GM10248 (cell line): ENCODE results near the gene TFB1M.
A peak's percentile ranks its signal among the peaks of the same experiment; 100 is the strongest.
"Not testable (repeated sequence)": the region's sequence is repeated elsewhere in the genome, so short reads cannot be mapped to it uniquely, and the experiment has no call there.

Source experiments
- CTCF ChIA-PET: fragments of 300-600 bp; sonication (Branson Sonifier 250); formaldehyde crosslinking; extraction: SDS; loops from one replicate; lab custom pipeline; 2021; ENCODE audit warnings: antibody characterized with exemption; lab: Yijun Ruan, JAX
- POLR2A ChIA-PET: fragments of 350-650 bp; sonication (Branson Sonifier 250); formaldehyde crosslinking; extraction: SDS; loops from one replicate; lab custom pipeline; 2020; ENCODE audit warnings: antibody characterized with exemption; lab: Yijun Ruan, JAX
- DNase-seq: peaks from one replicate; pipeline ENCODE4 v3.0.0; 2012; ENCODE audit errors: extremely low spot score
- TF ChIP-seq, protein P1 (sequence below): IDR thresholded peaks from 2 replicates; pipeline ENCODE4 v1.5.1; 2012; ENCODE audit warnings: mild to moderate bottlenecking, low read depth; ENCODE audit errors: extremely low read depth, missing control alignments, control extremely low read depth

Gene TFB1M

DNA sequence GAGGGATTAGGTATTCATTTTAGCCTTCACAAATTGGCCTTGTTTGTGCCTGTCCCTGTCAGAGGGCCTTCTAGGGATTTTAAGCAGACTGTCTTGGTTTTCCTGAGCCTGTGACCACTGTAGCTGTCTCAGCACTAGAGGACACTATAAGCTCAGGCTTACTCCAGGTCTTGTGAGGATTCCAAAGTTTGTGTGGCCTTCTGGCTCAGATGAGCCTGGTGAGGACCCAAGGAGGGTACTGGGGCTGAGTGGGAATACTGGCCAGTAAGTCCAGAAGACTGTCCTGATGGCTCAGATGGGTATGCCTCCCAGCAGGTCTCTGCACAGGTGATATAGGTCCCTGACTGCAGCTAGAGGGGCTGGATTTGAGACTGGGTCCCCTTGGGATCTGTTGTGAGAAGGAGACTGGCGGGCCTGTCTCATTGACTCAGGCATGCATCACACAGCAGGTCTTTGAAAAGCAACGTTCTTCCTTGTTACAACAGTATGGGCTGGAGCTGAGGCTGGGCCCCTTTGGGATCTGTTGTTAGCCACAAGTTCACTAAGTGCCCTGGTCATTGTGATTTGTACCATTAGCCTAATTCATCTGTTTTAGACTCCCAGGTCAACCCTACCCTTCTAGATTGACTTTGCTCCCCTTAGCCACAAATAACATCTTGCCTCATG lies 26.3 kb upstream of the TFB1M start:
- CTCF ChIA-PET, result interaction anchor here (0.8 to 2.1 kb wide), 8 partner anchors 9 to 163 kb away, joined by 3 to 9 read pairs (median 4); no protein-coding TSS in a partner anchor
- TF ChIP-seq, protein P1, sequence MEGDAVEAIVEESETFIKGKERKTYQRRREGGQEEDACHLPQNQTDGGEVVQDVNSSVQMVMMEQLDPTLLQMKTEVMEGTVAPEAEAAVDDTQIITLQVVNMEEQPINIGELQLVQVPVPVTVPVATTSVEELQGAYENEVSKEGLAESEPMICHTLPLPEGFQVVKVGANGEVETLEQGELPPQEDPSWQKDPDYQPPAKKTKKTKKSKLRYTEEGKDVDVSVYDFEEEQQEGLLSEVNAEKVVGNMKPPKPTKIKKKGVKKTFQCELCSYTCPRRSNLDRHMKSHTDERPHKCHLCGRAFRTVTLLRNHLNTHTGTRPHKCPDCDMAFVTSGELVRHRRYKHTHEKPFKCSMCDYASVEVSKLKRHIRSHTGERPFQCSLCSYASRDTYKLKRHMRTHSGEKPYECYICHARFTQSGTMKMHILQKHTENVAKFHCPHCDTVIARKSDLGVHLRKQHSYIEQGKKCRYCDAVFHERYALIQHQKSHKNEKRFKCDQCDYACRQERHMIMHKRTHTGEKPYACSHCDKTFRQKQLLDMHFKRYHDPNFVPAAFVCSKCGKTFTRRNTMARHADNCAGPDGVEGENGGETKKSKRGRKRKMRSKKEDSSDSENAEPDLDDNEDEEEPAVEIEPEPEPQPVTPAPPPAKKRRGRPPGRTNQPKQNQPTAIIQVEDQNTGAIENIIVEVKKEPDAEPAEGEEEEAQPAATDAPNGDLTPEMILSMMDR, result no peak
- DNase-seq, result no peak
- POLR2A ChIA-PET, result no interaction called here

DNA sequence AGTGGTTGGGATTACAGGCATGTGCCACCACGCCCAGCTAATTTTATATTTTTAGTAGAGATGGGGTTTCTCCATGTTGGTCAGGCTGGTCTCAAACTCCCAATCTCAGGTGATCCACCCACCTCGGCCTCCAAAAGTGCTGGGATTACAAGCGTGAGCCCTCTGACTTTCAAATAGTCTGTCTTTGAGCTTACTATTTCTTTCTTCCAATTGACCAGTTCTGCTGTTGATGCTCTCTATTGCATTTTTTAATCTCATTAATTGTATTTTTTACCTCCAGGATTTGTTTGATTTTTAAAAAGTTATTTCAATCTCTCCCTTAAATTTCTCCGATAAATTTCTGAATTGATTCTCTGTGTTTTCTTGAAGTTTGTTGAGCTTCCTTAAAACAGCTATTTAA lies 25.6 kb upstream of the TFB1M start:
- DNase-seq, POLR2A ChIA-PET: not testable (repeated sequence)
- CTCF ChIA-PET, result interaction anchor here (0.8 to 2.1 kb wide), 8 partner anchors 10 to 163 kb away, joined by 3 to 9 read pairs (median 4); partner anchors contain the start of gene NOX3

GRCh38 chr6:155338237-155338636 lies 24.0 kb upstream of the TFB1M start:
- DNase-seq, POLR2A ChIA-PET: not testable (repeated sequence)
- CTCF ChIA-PET, result interaction anchor here (0.9 to 1.7 kb wide), 4 partner anchors 8 to 15 kb away, joined by 3 to 6 read pairs (median 4); no protein-coding TSS in a partner anchor

GRCh38 chr6:155335265-155335664 lies 21.0 kb upstream of the TFB1M start:
- TF ChIP-seq, protein P1, result no peak
- ChIA-PET CTCF (interaction anchor here (1.3 to 1.8 kb wide), 3 partner anchors 8 to 19 kb away, joined by 5 to 6 read pairs (median 6); no protein-coding TSS in a partner anchor), POLR2A (no interaction called here)
- DNase-seq, result no peak

DNA sequence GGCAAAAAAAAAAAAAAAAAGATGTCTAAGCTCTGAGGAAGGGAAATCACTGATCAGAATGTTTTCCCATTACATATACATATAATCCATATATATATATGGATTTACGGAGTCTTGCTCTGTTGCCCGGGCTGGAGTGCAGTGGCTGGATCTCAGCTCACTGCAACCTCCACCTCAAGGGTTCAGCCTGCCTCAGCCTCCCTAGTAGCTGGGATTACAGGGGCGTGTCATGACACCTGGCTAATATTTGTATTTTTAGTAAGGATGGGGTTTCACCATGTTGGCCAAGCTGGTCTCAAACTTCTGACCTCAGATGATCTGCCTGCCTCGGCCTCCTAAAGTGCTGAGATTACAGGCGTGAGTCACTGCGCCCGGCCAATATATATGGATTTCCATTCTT lies 19.8 kb upstream of the TFB1M start:
- ChIA-PET CTCF (interaction anchor here (1.3 to 1.8 kb wide), 6 partner anchors 9 to 201 kb away, joined by 3 to 6 read pairs (median 5); no protein-coding TSS in a partner anchor), POLR2A (interaction anchor here (0.6 kb wide), 1 partner anchor 299 kb away, joined by 7 read pairs; no protein-coding TSS in a partner anchor)
- not testable (repeated sequence) for DNase-seq

- CTCF ChIA-PET, result interaction anchor here (1.3 to 1.8 kb wide), 3 partner anchors 14 to 202 kb away, joined by 3 to 6 read pairs (median 5); no protein-coding TSS in a partner anchor
Observed at GRCh38 chr6:155333414-155333813, 19.1 kb upstream of the TFB1M start.

GRCh38 chr6:155330922-155331321 lies 16.6 kb upstream of the TFB1M start:
- ChIA-PET POLR2A (interaction anchor here (0.7 kb wide), 1 partner anchor 16 kb away, joined by 5 read pairs; no protein-coding TSS in a partner anchor), CTCF (interaction anchor here (0.9 to 2.9 kb wide), 6 partner anchors 10 to 201 kb away, joined by 3 to 9 read pairs (median 6); no protein-coding TSS in a partner anchor)
- TF ChIP-seq, protein P1, result no peak
- DNase-seq, result no peak

More at GRCh38 chr6:155333414-155333813, 19.1 kb upstream of the TFB1M start:
- POLR2A ChIA-PET, result no interaction called here
- TF ChIP-seq, protein P1, result no peak
- DNase-seq, result peak; percentile 39

- DNase-seq, result no peak
- TF ChIP-seq, protein P1, result no peak
- CTCF ChIA-PET, result interaction anchor here (1.0 to 2.9 kb wide), 9 partner anchors 9 to 212 kb away, joined by 3 to 9 read pairs (median 4); no protein-coding TSS in a partner anchor
- POLR2A ChIA-PET, result no interaction called here
Observed at GRCh38 chr6:155330133-155330734, 15.9 kb upstream of the TFB1M start.
